GM23248 (cell line): ENCODE data around the gene RALGDS.

Experiments
- EZH2 ChIP-seq: fragments of 200-600 bp; sonication (generic); IDR thresholded peaks from 2 replicates; pipeline ENCODE4 v1.6.1; 2018; ENCODE audit warnings: antibody characterized with exemption, mild to moderate bottlenecking; ENCODE audit not compliant: insufficient read depth, poor library complexity, severe bottlenecking
- EZH2phosphoT487 ChIP-seq: fragments of 200-600 bp; sonication (generic); IDR thresholded peaks from 2 replicates; pipeline ENCODE4 v1.6.1; 2018; ENCODE audit warnings: antibody characterized with exemption, moderate library complexity, mild to moderate bottlenecking, low read depth; ENCODE audit not compliant: insufficient read depth

DNA sequence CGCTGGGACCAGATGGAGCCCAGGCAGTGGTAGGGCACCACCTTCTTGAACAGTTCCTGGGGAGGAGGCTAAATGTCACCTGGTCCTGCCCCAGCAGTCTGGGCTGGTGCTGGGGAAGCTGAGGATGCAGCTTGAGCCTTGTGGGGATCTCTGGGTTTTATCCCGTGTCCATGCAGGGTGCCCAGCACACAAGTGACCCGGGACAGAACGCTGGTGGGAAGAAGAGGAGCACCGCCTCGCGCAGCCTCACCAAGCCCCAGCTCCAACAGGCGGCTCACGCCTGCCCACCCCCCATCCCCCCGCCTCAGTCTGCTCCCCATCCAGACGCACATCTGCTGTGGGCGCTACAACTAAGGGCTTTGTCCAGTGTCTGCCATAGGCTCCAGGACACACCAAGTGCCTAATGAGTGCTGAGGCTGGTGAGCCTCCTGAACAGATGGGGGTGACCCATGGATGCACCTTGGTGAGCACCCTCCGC, 13.8 kb downstream of the RALGDS start:
- TF ChIP-seq EZH2 (no peak), EZH2phosphoT487 (no peak)
